Measurements from ENCODE around the gene BAHCC1.

DNA sequence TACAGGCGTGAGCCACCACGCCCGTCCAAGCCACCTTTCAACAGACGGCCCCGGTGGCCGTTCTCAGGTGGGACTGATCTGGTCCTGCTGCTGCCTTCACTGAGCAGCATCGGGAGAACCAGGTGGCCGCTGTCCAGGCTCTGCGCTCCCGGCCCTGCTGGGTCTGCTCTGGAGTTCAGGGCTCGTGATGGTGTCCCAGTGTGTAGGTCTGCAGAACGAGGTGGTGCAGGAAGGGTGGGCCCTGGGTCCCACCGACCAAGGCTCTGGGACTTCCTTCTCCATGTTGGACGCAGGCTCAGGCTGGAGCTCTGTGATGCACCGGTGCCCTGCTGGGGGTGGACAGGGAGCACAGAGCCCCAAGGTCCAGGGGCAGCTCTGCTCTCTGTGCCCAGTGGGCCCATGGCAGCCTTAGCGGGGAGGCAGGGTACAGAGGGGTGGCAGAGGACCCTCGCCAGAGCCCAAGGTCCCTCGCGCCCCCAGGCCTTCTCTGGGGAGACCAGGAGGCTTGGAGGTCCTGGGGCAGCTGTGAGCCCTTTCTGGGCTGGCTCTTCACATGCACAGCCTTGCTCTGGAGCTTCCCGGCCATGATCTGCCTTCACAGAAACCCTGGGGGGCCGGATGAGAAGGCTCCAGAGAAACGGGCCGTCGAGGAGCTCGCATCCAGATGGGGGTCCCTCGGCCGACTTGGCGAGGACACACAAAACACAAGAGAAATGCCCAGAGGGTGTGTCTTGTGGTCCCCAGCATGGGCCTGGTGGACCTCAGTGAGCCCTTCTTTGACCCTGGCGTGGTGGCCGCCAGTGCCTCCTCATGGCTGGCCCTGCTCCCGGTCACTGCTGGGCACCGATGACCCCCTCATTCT lies 26.9 kb upstream of the BAHCC1 start:
- TF ChIP-seq, protein P1, sequence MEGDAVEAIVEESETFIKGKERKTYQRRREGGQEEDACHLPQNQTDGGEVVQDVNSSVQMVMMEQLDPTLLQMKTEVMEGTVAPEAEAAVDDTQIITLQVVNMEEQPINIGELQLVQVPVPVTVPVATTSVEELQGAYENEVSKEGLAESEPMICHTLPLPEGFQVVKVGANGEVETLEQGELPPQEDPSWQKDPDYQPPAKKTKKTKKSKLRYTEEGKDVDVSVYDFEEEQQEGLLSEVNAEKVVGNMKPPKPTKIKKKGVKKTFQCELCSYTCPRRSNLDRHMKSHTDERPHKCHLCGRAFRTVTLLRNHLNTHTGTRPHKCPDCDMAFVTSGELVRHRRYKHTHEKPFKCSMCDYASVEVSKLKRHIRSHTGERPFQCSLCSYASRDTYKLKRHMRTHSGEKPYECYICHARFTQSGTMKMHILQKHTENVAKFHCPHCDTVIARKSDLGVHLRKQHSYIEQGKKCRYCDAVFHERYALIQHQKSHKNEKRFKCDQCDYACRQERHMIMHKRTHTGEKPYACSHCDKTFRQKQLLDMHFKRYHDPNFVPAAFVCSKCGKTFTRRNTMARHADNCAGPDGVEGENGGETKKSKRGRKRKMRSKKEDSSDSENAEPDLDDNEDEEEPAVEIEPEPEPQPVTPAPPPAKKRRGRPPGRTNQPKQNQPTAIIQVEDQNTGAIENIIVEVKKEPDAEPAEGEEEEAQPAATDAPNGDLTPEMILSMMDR (IDR thresholded peaks at IDR 0.05; ENCODE audit: poor library complexity, severe bottlenecking), result no peak
- TF ChIP-seq TAF1 (IDR thresholded peaks at IDR 0.05; ENCODE audit: low read depth) (no peak), POLR2AphosphoS5 (IDR thresholded peaks at IDR 0.05) (no peak)
